Activated naive CD4-positive, alpha-beta T cell treated with anti-CD3 and anti-CD28 coated beads, Interleukin-2, amount 50 U/mL, for 24 hours (primary cell): ENCODE results near the gene ZNF143.
"Not testable (repeated sequence)": the region's sequence is repeated elsewhere in the genome, so short reads cannot be mapped to it uniquely, and the experiment has no call there.

Experiments
- H3K27ac Mint-ChIP-seq: one replicate; pipeline ENCODE4 v1.8.0; 2021; ENCODE audit warnings: mild to moderate bottlenecking, mixed read lengths
- H3K27me3 Mint-ChIP-seq: one replicate; pipeline ENCODE4 v1.8.0; 2021; ENCODE audit warnings: mixed read lengths
- H3K36me3 Mint-ChIP-seq: one replicate; pipeline ENCODE4 v1.8.0; 2021; ENCODE audit warnings: mixed read lengths
- H3K4me1 Mint-ChIP-seq: one replicate; pipeline ENCODE4 v1.8.0; 2021; ENCODE audit warnings: mixed read lengths
- H3K4me3 Mint-ChIP-seq: one replicate; pipeline ENCODE4 v1.8.0; 2021; ENCODE audit warnings: mild to moderate bottlenecking, mixed read lengths
- H3K9me3 Mint-ChIP-seq: one replicate; pipeline ENCODE4 v1.8.0; 2021; ENCODE audit warnings: mixed read lengths

Gene ZNF143

GRCh38 chr11:9460322-9461062 lies at the start of gene ZNF143:
TSS of gene ZNF143 (plus strand) at chr11:9461012. CDS start at chr11:9471309, 10,297 bp downstream.
- Mint-ChIP-seq H3K27me3 (no peaks in the 10 kb centered on the region), H3K4me1 (peaks cover 25% of the 10 kb centered on the region), H3K9me3 (no peaks in the 10 kb centered on the region), H3K36me3 (peaks cover 8% of the 10 kb centered on the region), H3K4me3 (peak within 1 kb of the TSS; percentile 96), H3K27ac (peak within 1 kb of the TSS; percentile 99)

- Mint-ChIP-seq H3K4me3 (no peak overlapping the region), H3K9me3 (no peaks in the 10 kb centered on the region), H3K4me1 (no peaks in the 10 kb centered on the region), H3K27me3 (no peaks in the 10 kb centered on the region), H3K27ac (no peak overlapping the region), H3K36me3 (peaks cover 11% of the 10 kb centered on the region)
Measured at GRCh38 chr11:9428706-9429105, 32.1 kb upstream of the ZNF143 start.

DNA sequence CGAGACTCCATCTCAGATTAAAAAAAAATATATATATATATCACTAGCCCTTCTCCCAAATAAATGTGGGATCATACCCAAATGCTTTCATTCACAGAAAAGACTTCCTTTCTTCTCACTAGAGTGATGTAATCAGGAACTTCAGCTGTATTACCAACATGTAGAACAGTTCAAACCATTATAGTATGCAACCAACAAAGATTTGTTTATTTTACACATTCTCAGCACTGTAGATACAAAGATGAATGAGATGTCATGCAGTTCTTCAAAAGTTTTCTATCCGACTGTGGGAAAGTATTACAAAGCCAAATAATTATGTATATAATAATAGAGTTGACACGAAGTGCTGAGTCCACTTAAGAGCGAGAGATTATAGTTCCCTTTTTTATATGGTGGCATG lies 22.2 kb upstream of the ZNF143 start:
- H3K4me1 Mint-ChIP-seq: no peaks in the 10 kb centered on the region
- H3K36me3 Mint-ChIP-seq: peaks cover 26% of the 10 kb centered on the region
- no peaks in the 10 kb centered on the region for H3K27me3 Mint-ChIP-seq
- no peaks in the 10 kb centered on the region for H3K9me3 Mint-ChIP-seq
- H3K4me3 Mint-ChIP-seq: no peak overlapping the region
- H3K27ac Mint-ChIP-seq: no peak overlapping the region

GRCh38 chr11:9446230-9446629 lies 14.6 kb upstream of the ZNF143 start:
- no peaks in the 10 kb centered on the region for H3K27me3 Mint-ChIP-seq
- no peak overlapping the region for H3K27ac Mint-ChIP-seq
- peaks cover 10% of the 10 kb centered on the region for H3K36me3 Mint-ChIP-seq
- no peaks in the 10 kb centered on the region for H3K9me3 Mint-ChIP-seq
- H3K4me1 Mint-ChIP-seq: peaks cover 15% of the 10 kb centered on the region
- H3K4me3 Mint-ChIP-seq: no peak overlapping the region

- H3K27ac Mint-ChIP-seq: no peak overlapping the region
- no peak overlapping the region for H3K4me3 Mint-ChIP-seq
- H3K27me3 Mint-ChIP-seq: no peaks in the 10 kb centered on the region
- peaks cover 15% of the 10 kb centered on the region for H3K4me1 Mint-ChIP-seq
- no peaks in the 10 kb centered on the region for H3K9me3 Mint-ChIP-seq
- peaks cover 7% of the 10 kb centered on the region for H3K36me3 Mint-ChIP-seq
Measured at GRCh38 chr11:9448576-9449352, 12.0 kb upstream of the ZNF143 start.

- H3K27me3 Mint-ChIP-seq, H3K36me3 Mint-ChIP-seq, H3K4me3 Mint-ChIP-seq, H3K9me3 Mint-ChIP-seq, H3K4me1 Mint-ChIP-seq: not testable (repeated sequence)
- H3K27ac Mint-ChIP-seq: peak overlapping the region; percentile 35
Measured at GRCh38 chr11:9452023-9452422, 8.8 kb upstream of the ZNF143 start.

DNA sequence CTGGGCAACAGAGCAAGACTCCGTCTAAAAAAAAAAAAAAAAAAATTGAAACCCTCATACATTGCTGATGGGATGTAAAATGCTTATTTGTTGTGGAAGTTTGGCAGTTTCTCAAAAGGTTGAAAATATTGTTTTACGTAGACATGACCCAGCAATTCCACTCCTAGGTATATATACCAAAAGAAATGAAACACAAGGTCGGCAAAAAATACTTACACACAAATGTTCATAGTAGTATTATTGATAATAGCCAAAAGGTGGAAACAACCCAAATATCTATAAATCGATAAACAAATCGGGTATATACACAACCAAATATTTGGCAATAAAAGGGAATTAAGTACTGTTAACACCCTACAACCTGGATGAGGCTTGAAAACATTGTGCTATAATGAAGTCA lies 5.1 kb upstream of the ZNF143 start:
- no peaks in the 10 kb centered on the region for H3K9me3 Mint-ChIP-seq
- peaks cover 6% of the 10 kb centered on the region for H3K36me3 Mint-ChIP-seq
- H3K4me1 Mint-ChIP-seq: peaks cover 4% of the 10 kb centered on the region
- no peak overlapping the region for H3K4me3 Mint-ChIP-seq
- H3K27me3 Mint-ChIP-seq: no peaks in the 10 kb centered on the region
- peak overlapping the region; percentile 4 for H3K27ac Mint-ChIP-seq

- peaks cover 25% of the 10 kb centered on the region for H3K4me1 Mint-ChIP-seq
- H3K27me3 Mint-ChIP-seq: no peaks in the 10 kb centered on the region
- peak overlapping the region; percentile 96 for H3K4me3 Mint-ChIP-seq
- no peaks in the 10 kb centered on the region for H3K9me3 Mint-ChIP-seq
- peak overlapping the region; percentile 99 for H3K27ac Mint-ChIP-seq
- H3K36me3 Mint-ChIP-seq: peaks cover 8% of the 10 kb centered on the region
Measured at GRCh38 chr11:9459667-9460321, 1.0 kb upstream of the ZNF143 start.

GRCh38 chr11:9461063-9461759 lies 399 bp downstream of the ZNF143 start:
- no peaks in the 10 kb centered on the region for H3K9me3 Mint-ChIP-seq
- H3K4me1 Mint-ChIP-seq: peaks cover 25% of the 10 kb centered on the region
- H3K4me3 Mint-ChIP-seq: peak overlapping the region; percentile 96
- peak overlapping the region; percentile 99 for H3K27ac Mint-ChIP-seq
- H3K27me3 Mint-ChIP-seq: no peaks in the 10 kb centered on the region
- H3K36me3 Mint-ChIP-seq: peaks cover 8% of the 10 kb centered on the region

DNA sequence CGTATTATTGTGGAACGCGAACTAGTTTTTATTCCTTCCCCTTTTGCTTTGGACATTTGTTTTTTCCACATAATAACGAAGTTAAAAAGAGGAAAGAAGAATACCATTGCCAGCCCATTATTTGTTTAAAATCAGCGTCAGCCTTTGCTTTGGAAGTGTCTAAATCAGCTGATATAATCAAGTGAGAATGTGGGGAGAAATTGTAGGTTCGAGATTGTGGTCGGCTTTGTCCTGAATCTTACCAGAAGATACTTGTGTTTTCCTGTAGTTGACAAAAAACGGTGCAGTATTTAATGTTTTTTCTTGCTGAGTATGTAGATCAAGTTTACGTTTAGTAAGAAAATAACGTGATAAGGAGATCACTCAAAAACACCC lies 935 bp downstream of the ZNF143 start:
- H3K27me3 Mint-ChIP-seq: no peaks in the 10 kb centered on the region
- peak overlapping the region; percentile 96 for H3K4me3 Mint-ChIP-seq
- H3K27ac Mint-ChIP-seq: peak overlapping the region; percentile 95
- no peaks in the 10 kb centered on the region for H3K9me3 Mint-ChIP-seq
- peaks cover 29% of the 10 kb centered on the region for H3K4me1 Mint-ChIP-seq
- peaks cover 9% of the 10 kb centered on the region for H3K36me3 Mint-ChIP-seq

DNA sequence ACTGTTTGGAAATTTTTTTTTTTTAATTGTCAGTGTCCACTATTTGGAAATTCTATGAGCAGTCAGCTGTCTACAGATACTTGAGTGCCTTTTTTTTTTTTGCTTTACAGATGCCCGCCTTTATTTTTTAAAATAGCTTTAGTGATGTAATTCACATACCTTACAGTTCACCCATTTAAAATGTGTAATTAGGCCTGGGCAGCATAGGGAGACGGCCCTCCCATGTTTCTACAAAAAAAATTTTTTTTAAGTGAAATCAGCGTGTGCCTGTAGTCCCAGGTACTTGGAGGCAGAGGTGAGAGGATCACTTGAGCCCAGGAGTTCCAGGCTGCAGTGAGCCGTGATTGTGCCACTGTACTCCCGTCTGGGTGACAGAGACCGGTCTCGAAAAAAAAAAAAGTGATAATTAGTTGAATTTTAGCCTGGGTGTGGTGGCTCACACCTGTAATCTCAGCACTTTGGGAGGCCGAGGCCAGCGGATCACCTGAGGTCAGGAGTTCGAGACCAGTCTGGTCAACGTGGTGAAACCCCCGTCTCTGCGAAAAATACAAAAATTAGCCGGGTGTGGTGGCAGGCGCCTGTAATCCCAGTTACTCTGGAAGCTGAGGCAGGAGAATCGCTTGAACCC lies 1.5 kb downstream of the ZNF143 start:
- Mint-ChIP-seq H3K4me1 (peaks cover 32% of the 10 kb centered on the region), H3K27ac (peak overlapping the region; percentile 95), H3K27me3 (no peaks in the 10 kb centered on the region), H3K9me3 (no peaks in the 10 kb centered on the region), H3K4me3 (peak overlapping the region; percentile 96), H3K36me3 (peaks cover 9% of the 10 kb centered on the region)

GRCh38 chr11:9462806-9463537 lies 2.2 kb downstream of the ZNF143 start:
- Mint-ChIP-seq H3K9me3 (no peaks in the 10 kb centered on the region), H3K36me3 (peaks cover 12% of the 10 kb centered on the region), H3K4me1 (peaks cover 35% of the 10 kb centered on the region), H3K4me3 (peak overlapping the region; percentile 96), H3K27ac (peak overlapping the region; percentile 85), H3K27me3 (no peaks in the 10 kb centered on the region)

DNA sequence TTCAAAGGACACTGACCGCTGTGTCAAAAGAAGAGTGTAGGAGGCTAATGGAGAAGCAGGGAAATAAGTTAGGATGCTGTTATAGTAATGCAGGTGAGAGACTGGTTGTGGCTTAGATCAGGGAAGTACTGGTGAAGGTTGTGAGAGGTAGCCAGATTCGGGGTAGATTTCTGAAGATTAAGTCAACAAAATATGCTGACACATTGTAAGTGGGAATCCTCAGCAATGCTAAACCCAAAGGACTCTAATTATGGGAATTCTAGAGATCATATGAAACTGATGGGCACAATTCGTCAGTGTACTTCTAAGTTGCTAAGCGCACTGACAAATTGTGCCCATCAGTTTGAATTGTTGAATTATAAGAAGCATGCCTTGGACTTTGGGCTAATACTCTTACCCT lies 10.0 kb downstream of the ZNF143 start:
- Mint-ChIP-seq H3K4me3 (no peak overlapping the region), H3K36me3 (peaks cover 10% of the 10 kb centered on the region), H3K27ac (no peak overlapping the region), H3K27me3 (no peaks in the 10 kb centered on the region), H3K4me1 (peaks cover 13% of the 10 kb centered on the region), H3K9me3 (no peaks in the 10 kb centered on the region)

GRCh38 chr11:9473408-9473807 lies 12.6 kb downstream of the ZNF143 start:
- Mint-ChIP-seq H3K9me3 (no peaks in the 10 kb centered on the region), H3K4me3 (no peak overlapping the region), H3K27me3 (no peaks in the 10 kb centered on the region), H3K36me3 (peaks cover 6% of the 10 kb centered on the region), H3K4me1 (no peaks in the 10 kb centered on the region), H3K27ac (peak overlapping the region; percentile 59)
